LoVo (cell line): ENCODE results near the gene FAM222A.

Experiments used
- DNase-seq: peaks from one replicate; pipeline ENCODE4 v3.0.0-alpha.2; 2016; ENCODE audit warnings: low spot score

FAM222A gene

GRCh38 chr12:109738209-109738608 lies 24.6 kb downstream of the FAM222A start:
- DNase-seq, result no peak

GRCh38 chr12:109738878-109739665 lies 25.4 kb downstream of the FAM222A start:
- DNase-seq, result no peak

GRCh38 chr12:109739747-109740693 lies 26.4 kb downstream of the FAM222A start:
- no peak for DNase-seq

- no peak for DNase-seq
These were observed 27.1 kb downstream of the FAM222A start for GRCh38 chr12:109740694-109741245.

GRCh38 chr12:109741286-109741969 lies 27.8 kb downstream of the FAM222A start:
- DNase-seq, result no peak

GRCh38 chr12:109741970-109742703 lies 28.5 kb downstream of the FAM222A start:
- DNase-seq, result no peak

GRCh38 chr12:109743076-109743910 lies 29.7 kb downstream of the FAM222A start:
- no peak for DNase-seq

- no peak for DNase-seq
These were observed 30.4 kb downstream of the FAM222A start for GRCh38 chr12:109744026-109744425.

- DNase-seq, result no peak
These were observed 31.6 kb downstream of the FAM222A start for GRCh38 chr12:109744986-109745942.

GRCh38 chr12:109752117-109753053 lies 38.8 kb downstream of the FAM222A start:
- no peak for DNase-seq

- no peak for DNase-seq
These were observed 39.4 kb downstream of the FAM222A start for GRCh38 chr12:109753054-109753401.

- DNase-seq, result no peak
These were observed 40.3 kb downstream of the FAM222A start for GRCh38 chr12:109753959-109754358.

GRCh38 chr12:109756457-109756856 lies 42.8 kb downstream of the FAM222A start:
- DNase-seq, result no peak

- no peak for DNase-seq
These were observed 44.1 kb downstream of the FAM222A start for GRCh38 chr12:109757671-109758265.

GRCh38 chr12:109758426-109759420 lies 45.1 kb downstream of the FAM222A start:
- no peak for DNase-seq

- no peak for DNase-seq
These were observed 46.0 kb downstream of the FAM222A start for GRCh38 chr12:109759595-109759994.
